ENCODE data around the gene METTL9. TPM values are rescaled to one million over a fixed set of nuclear protein-coding genes. Genes with fewer than 3 reads are reported as not detected.

Gene METTL9
- total and polyA plus RNA-seq, 2 of the 13 experiments (the other 11 are each of a cell fraction or from before 2014, with no cell fraction given), result 123 to 204 TPM

DNA sequence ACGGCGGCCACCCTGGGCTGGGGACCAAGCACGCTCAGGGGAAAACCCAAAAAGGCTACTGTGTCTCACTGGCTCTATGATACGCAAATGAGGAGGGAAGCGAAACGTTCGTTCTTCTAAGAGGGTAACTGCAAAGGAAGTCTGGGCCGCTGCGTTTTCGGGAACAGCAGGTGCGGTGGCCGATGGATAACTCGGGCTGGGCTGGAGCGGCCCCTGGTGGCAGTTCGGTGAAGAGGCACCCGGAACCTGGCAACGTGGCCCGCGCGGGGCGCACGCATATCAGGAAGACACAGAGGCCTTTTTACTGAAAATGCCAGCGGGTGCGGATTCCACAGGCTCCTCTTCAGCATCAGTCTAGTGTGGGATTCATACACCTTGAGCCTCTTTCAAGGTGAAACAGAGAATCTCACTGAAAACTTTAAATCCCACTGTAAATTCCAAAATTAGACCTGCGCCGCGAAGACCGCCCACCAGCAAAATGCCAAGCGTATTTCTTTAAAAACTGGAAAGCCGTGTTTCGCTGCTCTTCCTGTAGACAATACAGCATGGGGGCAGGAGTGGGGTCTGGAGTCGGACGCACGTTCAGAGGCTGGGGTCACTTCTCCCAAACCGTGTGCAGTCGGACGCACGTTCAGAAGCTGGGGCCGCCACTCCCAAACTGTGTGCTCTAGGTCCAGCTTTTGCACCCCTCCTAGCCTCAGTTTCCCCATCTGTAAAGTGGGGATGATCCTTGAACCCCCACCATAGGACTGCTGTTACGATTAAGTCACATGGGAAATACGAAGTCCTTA is 44.4 kb upstream of the METTL9 start (continued):
- TF ChIP-seq, protein P1, sequence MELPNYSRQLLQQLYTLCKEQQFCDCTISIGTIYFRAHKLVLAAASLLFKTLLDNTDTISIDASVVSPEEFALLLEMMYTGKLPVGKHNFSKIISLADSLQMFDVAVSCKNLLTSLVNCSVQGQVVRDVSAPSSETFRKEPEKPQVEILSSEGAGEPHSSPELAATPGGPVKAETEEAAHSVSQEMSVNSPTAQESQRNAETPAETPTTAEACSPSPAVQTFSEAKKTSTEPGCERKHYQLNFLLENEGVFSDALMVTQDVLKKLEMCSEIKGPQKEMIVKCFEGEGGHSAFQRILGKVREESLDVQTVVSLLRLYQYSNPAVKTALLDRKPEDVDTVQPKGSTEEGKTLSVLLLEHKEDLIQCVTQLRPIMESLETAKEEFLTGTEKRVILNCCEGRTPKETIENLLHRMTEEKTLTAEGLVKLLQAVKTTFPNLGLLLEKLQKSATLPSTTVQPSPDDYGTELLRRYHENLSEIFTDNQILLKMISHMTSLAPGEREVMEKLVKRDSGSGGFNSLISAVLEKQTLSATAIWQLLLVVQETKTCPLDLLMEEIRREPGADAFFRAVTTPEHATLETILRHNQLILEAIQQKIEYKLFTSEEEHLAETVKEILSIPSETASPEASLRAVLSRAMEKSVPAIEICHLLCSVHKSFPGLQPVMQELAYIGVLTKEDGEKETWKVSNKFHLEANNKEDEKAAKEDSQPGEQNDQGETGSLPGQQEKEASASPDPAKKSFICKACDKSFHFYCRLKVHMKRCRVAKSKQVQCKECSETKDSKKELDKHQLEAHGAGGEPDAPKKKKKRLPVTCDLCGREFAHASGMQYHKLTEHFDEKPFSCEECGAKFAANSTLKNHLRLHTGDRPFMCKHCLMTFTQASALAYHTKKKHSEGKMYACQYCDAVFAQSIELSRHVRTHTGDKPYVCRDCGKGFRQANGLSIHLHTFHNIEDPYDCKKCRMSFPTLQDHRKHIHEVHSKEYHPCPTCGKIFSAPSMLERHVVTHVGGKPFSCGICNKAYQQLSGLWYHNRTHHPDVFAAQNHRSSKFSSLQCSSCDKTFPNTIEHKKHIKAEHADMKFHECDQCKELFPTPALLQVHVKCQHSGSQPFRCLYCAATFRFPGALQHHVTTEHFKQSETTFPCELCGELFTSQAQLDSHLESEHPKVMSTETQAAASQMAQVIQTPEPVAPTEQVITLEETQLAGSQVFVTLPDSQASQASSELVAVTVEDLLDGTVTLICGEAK (IDR thresholded peaks at IDR 0.05), result no peak
- TF ChIP-seq, protein P1 (CRISPR knock-in tag; IDR thresholded peaks at IDR 0.05), result peak; percentile 54
- TF ChIP-seq, protein P2, sequence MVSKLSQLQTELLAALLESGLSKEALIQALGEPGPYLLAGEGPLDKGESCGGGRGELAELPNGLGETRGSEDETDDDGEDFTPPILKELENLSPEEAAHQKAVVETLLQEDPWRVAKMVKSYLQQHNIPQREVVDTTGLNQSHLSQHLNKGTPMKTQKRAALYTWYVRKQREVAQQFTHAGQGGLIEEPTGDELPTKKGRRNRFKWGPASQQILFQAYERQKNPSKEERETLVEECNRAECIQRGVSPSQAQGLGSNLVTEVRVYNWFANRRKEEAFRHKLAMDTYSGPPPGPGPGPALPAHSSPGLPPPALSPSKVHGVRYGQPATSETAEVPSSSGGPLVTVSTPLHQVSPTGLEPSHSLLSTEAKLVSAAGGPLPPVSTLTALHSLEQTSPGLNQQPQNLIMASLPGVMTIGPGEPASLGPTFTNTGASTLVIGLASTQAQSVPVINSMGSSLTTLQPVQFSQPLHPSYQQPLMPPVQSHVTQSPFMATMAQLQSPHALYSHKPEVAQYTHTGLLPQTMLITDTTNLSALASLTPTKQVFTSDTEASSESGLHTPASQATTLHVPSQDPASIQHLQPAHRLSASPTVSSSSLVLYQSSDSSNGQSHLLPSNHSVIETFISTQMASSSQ (IDR thresholded peaks at IDR 0.05; ENCODE audit: low read depth), result no peak
- TF ChIP-seq, protein P2 (CRISPR knock-in tag; IDR thresholded peaks at IDR 0.05; ENCODE audit: borderline replicate concordance), result peak; percentile 71; the same call in 1 of the 2 replicates
- peak; percentile 92 for TF ChIP-seq RNF2 (conservative IDR thresholded peaks at IDR 0.05; ENCODE audit: low read depth)
- peak; percentile 92 for TF ChIP-seq ZMYM4 (CRISPR knock-in tag; IDR thresholded peaks at IDR 0.05)
- TF ChIP-seq ZNF331 (CRISPR knock-in tag; IDR thresholded peaks at IDR 0.05), result peak; percentile 94
- TF ChIP-seq HNRNPL (IDR thresholded peaks at IDR 0.05; ENCODE audit: low read depth, low read length), result peak; percentile 77; the same call in 1 of the 2 replicates
- peak; percentile 77 for TF ChIP-seq SAP130 (CRISPR knock-in tag; IDR thresholded peaks at IDR 0.05; ENCODE audit: low read depth)
- TF ChIP-seq ZNF235 (CRISPR knock-in tag; IDR thresholded peaks at IDR 0.05; ENCODE audit: borderline replicate concordance), result peak; percentile 92; the same call in 1 of the 2 replicates
- no peak for TF ChIP-seq THYN1 (CRISPR knock-in tag; IDR thresholded peaks at IDR 0.05; ENCODE audit: borderline replicate concordance, low read depth)
- TF ChIP-seq SALL2 (CRISPR knock-in tag; IDR thresholded peaks at IDR 0.05), result peak; percentile 96
- TF ChIP-seq ELF3 (CRISPR knock-in tag; IDR thresholded peaks at IDR 0.05), result peak; percentile 98
- TF ChIP-seq ZFP36 (IDR thresholded peaks at IDR 0.05; ENCODE audit: borderline replicate concordance, low read depth, low read length, partially characterized antibody), result peak; percentile 82
- TF ChIP-seq SMAD9 (CRISPR knock-in tag; IDR thresholded peaks at IDR 0.05), result no peak
- TF ChIP-seq GABPB1 (CRISPR knock-in tag; IDR thresholded peaks at IDR 0.05), result peak; percentile 83
- peak; percentile 58; the same call in 1 of the 2 replicates for TF ChIP-seq KMT2B (CRISPR knock-in tag; IDR thresholded peaks at IDR 0.05)

Data from HepG2 (cell line).